SK-N-MC (cell line): ENCODE data around the gene KAT6B.

Source experiments
- DNase-seq: peaks from one replicate; pipeline ENCODE4 v3.0.0-alpha.2; 2011; ENCODE audit warnings: low read depth, low spot score
- H3K27ac ChIP-seq: fragments of 200-600 bp; sonication (generic); 2 replicates; pipeline ENCODE4 v1.5.1; 2016; ENCODE audit warnings: mixed run types
- H3K36me3 ChIP-seq: fragments of 200-600 bp; sonication (generic); 2 replicates; pipeline ENCODE4 v1.6.1; 2017; ENCODE audit warnings: antibody characterized with exemption, low read length, mixed read lengths; ENCODE audit not compliant: insufficient read depth
- H3K4me3 ChIP-seq: fragments of 200-600 bp; sonication (generic); 2 replicates; pipeline ENCODE4 v1.5.1; 2016
- H3K9ac ChIP-seq: fragments of 200-600 bp; sonication (generic); 2 replicates; pipeline ENCODE4 v1.8.0; 2017; ENCODE audit warnings: mixed run types, mixed read lengths; ENCODE audit not compliant: insufficient read length
- H3K9me3 ChIP-seq: fragments of 200-600 bp; sonication (generic); 2 replicates; pipeline ENCODE4 v1.6.1; 2017; ENCODE audit warnings: low read depth, mild to moderate bottlenecking, antibody characterized with exemption, low read length, moderate library complexity, mixed read lengths
- EZH2 ChIP-seq: fragments of 200-600 bp; sonication (generic); IDR thresholded peaks from one replicate; pipeline ENCODE4 v1.6.1; 2017; ENCODE audit warnings: antibody characterized with exemption
- FOXP2 ChIP-seq: optimal IDR thresholded peaks from 2 replicates; pipeline ENCODE3; 2011; ENCODE audit warnings: mild to moderate bottlenecking, moderate library complexity; ENCODE audit not compliant: insufficient read depth; ENCODE audit errors: extremely low read length, control extremely low read depth
- POLR2AphosphoS5 ChIP-seq: IDR thresholded peaks from 2 replicates; pipeline ENCODE4 v1.6.1; 2012; ENCODE audit warnings: mild to moderate bottlenecking, low read depth, low read length, borderline replicate concordance

Gene KAT6B

GRCh38 chr10:74862625-74863024 is 36.2 kb downstream of the KAT6B start:
- TF ChIP-seq EZH2 (no peak), POLR2AphosphoS5 (no peak), FOXP2 (no peak)
- no peak overlapping the region for H3K27ac ChIP-seq
- DNase-seq, result no peak
- H3K4me3 ChIP-seq, result no peak overlapping the region
- H3K36me3 ChIP-seq, result no peaks in the 10 kb centered on the region
- no peaks in the 10 kb centered on the region for H3K9me3 ChIP-seq
- H3K9ac ChIP-seq, result no peak overlapping the region

GRCh38 chr10:74863551-74863950 is 37.2 kb downstream of the KAT6B start:
- no peaks in the 10 kb centered on the region for H3K9me3 ChIP-seq
- H3K4me3 ChIP-seq, result no peak overlapping the region
- no peak for DNase-seq
- H3K27ac ChIP-seq, result no peak overlapping the region
- no peaks in the 10 kb centered on the region for H3K36me3 ChIP-seq
- TF ChIP-seq POLR2AphosphoS5 (no peak), EZH2 (no peak), FOXP2 (no peak)
- no peak overlapping the region for H3K9ac ChIP-seq

GRCh38 chr10:74867351-74867750 is 41.0 kb downstream of the KAT6B start:
- TF ChIP-seq FOXP2, result no peak
- no peak for TF ChIP-seq EZH2
- no peak for TF ChIP-seq POLR2AphosphoS5
- Histone ChIP-seq H3K36me3 (no peaks in the 10 kb centered on the region), H3K4me3 (no peak overlapping the region), H3K9me3 (no peaks in the 10 kb centered on the region), H3K27ac (no peak overlapping the region), H3K9ac (no peak overlapping the region)
- DNase-seq, result no peak

GRCh38 chr10:74868392-74868977 is 42.1 kb downstream of the KAT6B start:
- no peaks in the 10 kb centered on the region for H3K9me3 ChIP-seq
- H3K9ac ChIP-seq, result no peak overlapping the region
- no peak for DNase-seq
- H3K27ac ChIP-seq, result no peak overlapping the region
- TF ChIP-seq FOXP2 (no peak), EZH2 (no peak), POLR2AphosphoS5 (no peak)
- no peak overlapping the region for H3K4me3 ChIP-seq
- H3K36me3 ChIP-seq, result no peaks in the 10 kb centered on the region

- no peaks in the 10 kb centered on the region for H3K9me3 ChIP-seq
- DNase-seq, result no peak
- no peaks in the 10 kb centered on the region for H3K36me3 ChIP-seq
- H3K27ac ChIP-seq, result no peak overlapping the region
- TF ChIP-seq FOXP2 (no peak), POLR2AphosphoS5 (no peak), EZH2 (no peak)
- H3K4me3 ChIP-seq, result no peak overlapping the region
- H3K9ac ChIP-seq, result no peak overlapping the region
Observed at GRCh38 chr10:74869635-74870034, 43.2 kb downstream of the KAT6B start.

GRCh38 chr10:74870191-74870590 is 43.8 kb downstream of the KAT6B start:
- H3K9ac ChIP-seq, result no peak overlapping the region
- TF ChIP-seq POLR2AphosphoS5 (no peak), EZH2 (no peak), FOXP2 (no peak)
- no peak overlapping the region for H3K27ac ChIP-seq
- DNase-seq, result no peak
- no peak overlapping the region for H3K4me3 ChIP-seq
- H3K36me3 ChIP-seq, result no peaks in the 10 kb centered on the region
- no peaks in the 10 kb centered on the region for H3K9me3 ChIP-seq

GRCh38 chr10:74871595-74872382 is 45.4 kb downstream of the KAT6B start:
- Histone ChIP-seq H3K36me3 (no peaks in the 10 kb centered on the region), H3K9me3 (no peaks in the 10 kb centered on the region), H3K9ac (no peak overlapping the region), H3K27ac (no peak overlapping the region), H3K4me3 (no peak overlapping the region)
- no peak for DNase-seq
- no peak for TF ChIP-seq POLR2AphosphoS5
- TF ChIP-seq FOXP2, result no peak
- no peak for TF ChIP-seq EZH2

- Histone ChIP-seq H3K9me3 (no peaks in the 10 kb centered on the region), H3K9ac (no peak overlapping the region), H3K27ac (no peak overlapping the region), H3K4me3 (no peak overlapping the region), H3K36me3 (no peaks in the 10 kb centered on the region)
- no peak for TF ChIP-seq FOXP2
- no peak for TF ChIP-seq POLR2AphosphoS5
- no peak for TF ChIP-seq EZH2
- no peak for DNase-seq
Observed at GRCh38 chr10:74873803-74874454, 47.5 kb downstream of the KAT6B start.
